ENCODE data around the gene DERL3.

- no peak for TF ChIP-seq POLR2AphosphoS5 (IDR thresholded peaks at IDR 0.05; ENCODE audit: low read depth, low read length)
- TF ChIP-seq, protein P1, sequence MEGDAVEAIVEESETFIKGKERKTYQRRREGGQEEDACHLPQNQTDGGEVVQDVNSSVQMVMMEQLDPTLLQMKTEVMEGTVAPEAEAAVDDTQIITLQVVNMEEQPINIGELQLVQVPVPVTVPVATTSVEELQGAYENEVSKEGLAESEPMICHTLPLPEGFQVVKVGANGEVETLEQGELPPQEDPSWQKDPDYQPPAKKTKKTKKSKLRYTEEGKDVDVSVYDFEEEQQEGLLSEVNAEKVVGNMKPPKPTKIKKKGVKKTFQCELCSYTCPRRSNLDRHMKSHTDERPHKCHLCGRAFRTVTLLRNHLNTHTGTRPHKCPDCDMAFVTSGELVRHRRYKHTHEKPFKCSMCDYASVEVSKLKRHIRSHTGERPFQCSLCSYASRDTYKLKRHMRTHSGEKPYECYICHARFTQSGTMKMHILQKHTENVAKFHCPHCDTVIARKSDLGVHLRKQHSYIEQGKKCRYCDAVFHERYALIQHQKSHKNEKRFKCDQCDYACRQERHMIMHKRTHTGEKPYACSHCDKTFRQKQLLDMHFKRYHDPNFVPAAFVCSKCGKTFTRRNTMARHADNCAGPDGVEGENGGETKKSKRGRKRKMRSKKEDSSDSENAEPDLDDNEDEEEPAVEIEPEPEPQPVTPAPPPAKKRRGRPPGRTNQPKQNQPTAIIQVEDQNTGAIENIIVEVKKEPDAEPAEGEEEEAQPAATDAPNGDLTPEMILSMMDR (IDR thresholded peaks at IDR 0.05), result no peak
These were observed 7.0 kb downstream of the DERL3 start for GRCh38 chr22:23831781-23832180.
